Measurements from ENCODE around the gene PCSK1N.
"Not testable (repeated sequence)": the region's sequence is repeated elsewhere in the genome, so short reads cannot be mapped to it uniquely, and the experiment has no call there.

The PCSK1N gene

DNA sequence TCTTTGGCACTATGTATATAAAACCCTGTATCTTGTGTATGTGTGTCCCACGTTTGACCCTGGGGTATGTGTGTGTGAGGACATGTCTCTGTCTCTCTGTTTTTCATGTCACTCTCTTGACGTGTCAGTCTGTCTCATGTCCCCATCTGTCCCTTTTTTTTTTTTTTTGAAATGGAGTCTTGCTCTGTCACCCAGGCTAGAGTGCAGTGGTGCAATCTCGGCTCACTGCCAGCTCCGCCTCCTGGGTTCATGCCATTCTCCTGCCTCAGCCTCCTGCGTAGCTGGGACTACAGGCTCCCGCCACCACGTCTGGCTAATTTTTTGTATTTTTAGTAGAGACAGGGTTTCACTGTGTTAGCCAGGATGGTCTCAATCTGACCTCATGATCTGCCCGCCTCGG lies 16.0 kb downstream of the PCSK1N start:
- not testable (repeated sequence) for DNase-seq

- no peak for DNase-seq
Observed at GRCh38 chrX:48818866-48819265, 16.5 kb downstream of the PCSK1N start.

DNA sequence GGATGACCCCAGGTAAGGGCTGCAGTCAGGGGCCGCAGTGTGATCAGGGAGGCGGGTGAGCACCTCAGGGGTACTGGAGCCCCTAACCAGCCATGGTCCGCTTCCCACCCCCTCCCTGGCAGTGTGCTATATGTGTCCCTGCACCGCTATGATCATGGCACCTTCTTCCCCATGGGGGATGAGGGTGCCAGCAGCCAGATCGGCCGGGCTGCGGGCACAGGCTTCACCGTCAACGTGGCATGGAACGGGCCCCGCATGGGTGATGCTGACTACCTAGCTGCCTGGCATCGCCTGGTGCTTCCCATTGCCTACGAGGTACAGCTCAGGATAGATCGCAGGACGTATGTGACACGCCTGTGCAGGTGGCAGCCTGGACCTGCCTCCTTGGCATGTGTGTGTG lies 17.3 kb downstream of the PCSK1N start:
- no peak for DNase-seq

DNA sequence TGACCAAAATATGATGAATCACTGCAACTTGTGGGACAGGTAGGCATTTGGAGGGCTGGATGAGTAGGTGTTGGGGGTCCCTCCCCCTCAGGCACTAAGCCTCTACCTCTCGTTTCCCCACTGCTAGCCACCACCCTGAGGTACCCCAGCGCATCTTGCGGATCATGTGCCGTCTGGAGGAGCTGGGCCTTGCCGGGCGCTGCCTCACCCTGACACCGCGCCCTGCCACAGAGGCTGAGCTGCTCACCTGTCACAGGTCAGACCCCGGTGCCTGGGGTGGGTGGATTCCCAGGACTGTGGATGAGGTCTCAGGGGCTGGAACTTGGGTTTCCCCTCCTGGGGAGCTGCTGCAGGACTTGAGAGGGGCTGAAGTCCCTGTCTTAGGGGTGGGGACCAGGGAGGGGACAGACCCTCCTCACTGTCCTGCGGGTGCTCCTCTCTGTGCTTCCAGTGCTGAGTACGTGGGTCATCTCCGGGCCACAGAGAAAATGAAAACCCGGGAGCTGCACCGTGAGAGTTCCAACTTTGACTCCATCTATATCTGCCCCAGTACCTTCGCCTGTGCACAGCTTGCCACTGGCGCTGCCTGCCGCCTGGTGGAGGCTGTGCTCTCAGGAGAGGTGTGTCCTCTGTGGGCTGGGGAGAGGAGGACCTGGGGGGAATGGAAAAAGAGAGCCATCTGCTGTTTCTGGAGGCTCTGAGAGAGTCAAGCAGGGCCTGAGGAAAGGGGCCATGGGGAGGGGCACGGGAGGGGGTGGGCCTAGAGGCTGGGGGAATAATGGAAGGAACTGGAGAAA lies 19.2 kb downstream of the PCSK1N start:
- no peak for DNase-seq

DNA sequence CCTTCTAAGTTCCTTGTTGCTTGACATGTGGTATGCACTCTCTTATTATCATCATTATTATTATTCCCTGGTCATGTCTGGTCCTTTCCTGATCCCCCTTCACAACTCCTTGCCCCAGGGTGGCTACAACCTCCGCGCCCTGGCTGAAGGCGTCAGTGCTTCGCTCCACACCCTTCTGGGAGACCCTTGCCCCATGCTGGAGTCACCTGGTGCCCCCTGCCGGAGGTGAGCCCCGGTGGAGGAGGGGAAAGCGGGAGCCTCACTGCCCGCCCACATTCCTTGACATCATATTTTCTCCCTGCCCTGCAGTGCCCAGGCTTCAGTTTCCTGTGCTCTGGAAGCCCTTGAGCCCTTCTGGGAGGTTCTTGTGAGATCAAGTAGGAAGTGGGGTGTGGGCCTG lies 20.1 kb downstream of the PCSK1N start:
- no peak for DNase-seq

DNA sequence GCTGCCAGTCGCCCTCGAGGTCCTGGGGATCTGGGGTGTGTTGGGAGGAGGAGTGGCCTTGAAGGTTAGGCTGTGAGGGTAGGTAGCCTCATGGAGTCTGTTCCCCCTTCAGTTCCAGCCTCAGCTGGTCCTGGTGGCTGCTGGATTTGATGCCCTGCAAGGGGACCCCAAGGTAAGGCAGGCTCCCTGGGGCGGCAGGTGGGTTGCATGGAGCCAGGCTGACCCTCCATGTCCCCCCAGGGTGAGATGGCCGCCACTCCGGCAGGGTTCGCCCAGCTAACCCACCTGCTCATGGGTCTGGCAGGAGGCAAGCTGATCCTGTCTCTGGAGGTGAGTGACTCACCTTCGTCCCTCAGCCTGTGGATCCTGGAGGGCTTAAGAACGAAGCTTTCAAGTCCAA lies 20.7 kb downstream of the PCSK1N start:
- no peak for DNase-seq

DNA sequence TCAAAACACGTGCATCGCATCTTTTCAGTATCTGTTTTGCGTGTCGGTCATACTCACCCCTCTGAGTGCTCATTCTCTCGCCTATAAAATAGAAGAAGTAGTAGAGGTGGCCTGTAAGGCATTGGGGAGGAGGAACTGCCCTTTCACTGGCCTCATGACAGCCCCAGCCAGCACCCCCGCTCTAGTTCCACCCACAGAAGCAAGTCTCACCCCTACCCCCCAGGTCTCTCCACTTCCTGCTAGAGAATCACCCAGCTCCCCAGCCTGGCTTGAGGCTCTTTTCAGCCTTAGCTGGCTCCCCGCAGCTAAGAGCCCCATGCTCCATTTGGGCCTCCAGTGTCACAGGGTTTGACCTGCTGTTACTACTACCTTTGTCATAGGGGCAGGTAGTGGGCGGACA lies 21.8 kb downstream of the PCSK1N start:
- DNase-seq = no peak

- DNase-seq = no peak
Observed at GRCh38 chrX:48806081-48806480, 29.3 kb downstream of the PCSK1N start.

DNA sequence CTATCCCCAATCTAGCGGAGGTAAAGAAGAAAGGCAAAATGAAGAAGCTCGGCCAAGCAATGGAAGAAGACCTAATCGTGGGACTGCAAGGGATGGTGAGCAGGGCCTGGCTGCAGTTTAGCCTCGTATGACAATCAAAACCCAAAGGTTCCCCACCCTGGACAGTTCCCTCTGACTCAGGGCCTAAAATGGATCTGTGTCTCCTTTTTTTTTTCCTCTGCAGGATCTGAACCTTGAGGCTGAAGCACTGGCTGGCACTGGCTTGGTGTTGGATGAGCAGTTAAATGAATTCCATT lies 32.6 kb downstream of the PCSK1N start:
- no peak for DNase-seq

- peak; percentile 89 for DNase-seq
Observed at GRCh38 chrX:48802089-48802904, 33.1 kb downstream of the PCSK1N start.

GRCh38 chrX:48801280-48802088 lies 33.9 kb downstream of the PCSK1N start, which contains the start of gene HDAC6:
HDAC6 (plus strand) TSS chrX:48802067; CDS start chrX:48802693, 626 bp downstream.
- peak; percentile 98 for DNase-seq

GRCh38 chrX:48800574-48801279 lies 34.7 kb downstream of the PCSK1N start:
- no peak for DNase-seq

- no peak for DNase-seq
Observed at GRCh38 chrX:48798318-48798717, 37.1 kb downstream of the PCSK1N start.

DNA sequence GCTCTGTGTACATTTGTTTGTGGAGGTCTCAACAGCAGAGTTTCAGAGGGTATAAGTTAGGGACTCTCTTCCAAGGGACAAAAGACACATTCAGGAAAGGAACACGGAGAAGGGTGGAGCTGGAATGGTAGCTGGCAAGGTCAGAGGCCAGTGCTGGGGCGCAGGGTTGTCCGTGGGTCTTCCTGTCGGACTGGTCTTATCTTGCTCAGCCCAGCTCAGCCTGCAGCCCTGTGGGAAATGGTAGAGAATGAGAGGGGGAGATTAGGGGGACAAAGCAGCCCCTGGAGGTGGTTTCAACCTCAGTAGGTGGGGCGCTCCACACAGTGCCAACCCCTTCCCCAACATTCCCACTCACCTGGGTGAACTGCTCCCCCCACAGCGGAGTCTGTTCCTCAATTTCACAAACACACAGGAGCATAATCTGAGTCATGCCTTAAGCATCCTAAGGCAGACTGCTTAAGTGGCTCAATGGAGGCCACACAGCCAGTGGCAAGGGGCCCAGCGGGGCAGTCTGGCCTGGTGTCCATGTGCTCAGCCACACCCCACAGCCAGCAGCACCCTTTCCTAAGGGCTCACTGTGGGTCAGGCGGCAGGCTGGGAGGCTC lies 40.4 kb downstream of the PCSK1N start:
- DNase-seq = no peak

GRCh38 chrX:48794340-48794910 lies 41.0 kb downstream of the PCSK1N start:
- no peak for DNase-seq

- DNase-seq = no peak
Observed at GRCh38 chrX:48793935-48794334, 41.5 kb downstream of the PCSK1N start.

DNA sequence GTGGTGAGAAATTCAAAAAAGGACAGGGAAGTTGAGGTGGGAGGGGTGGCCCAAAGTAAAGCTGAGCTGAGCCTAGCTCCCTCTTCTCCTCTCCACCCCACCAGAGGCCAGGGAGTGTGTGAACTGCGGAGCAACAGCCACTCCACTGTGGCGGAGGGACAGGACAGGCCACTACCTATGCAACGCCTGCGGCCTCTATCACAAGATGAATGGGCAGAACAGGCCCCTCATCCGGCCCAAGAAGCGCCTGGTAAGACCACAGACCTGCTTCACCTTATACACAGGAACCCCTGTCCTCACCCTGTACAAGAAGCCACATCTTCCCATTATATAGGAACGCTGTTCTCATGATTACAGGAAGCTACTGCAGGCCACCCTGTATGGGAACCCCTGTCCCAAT lies 43.2 kb downstream of the PCSK1N start:
- no peak for DNase-seq

DNA sequence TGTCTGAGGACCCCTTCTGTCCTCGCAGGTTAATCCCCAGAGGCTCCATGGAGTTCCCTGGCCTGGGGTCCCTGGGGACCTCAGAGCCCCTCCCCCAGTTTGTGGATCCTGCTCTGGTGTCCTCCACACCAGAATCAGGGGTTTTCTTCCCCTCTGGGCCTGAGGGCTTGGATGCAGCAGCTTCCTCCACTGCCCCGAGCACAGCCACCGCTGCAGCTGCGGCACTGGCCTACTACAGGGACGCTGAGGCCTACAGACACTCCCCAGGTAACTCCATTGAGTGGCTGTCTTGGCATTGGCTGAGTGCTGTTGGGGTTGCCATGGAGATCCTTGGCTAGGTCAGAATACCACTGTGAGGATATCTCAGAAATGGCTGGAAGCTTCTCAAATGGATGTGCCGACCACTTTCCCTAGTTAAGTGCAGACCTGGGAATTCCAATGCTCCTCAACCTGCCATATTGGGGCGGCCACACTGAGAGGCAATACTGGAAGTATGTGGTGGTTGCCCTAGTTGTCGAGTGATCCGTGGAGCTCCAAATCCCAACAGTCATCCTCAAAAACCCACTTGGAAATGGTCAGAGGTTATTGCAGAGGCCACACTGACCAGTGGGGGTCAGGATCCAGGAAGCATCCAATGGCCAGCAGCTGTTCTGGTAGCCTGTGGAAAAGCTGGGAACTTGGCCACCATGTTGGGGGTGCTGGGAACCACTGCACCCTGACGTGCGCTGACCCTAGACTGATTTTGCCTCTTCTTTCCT lies 44.2 kb downstream of the PCSK1N start:
- no peak for DNase-seq

- DNase-seq = no peak
Observed at GRCh38 chrX:48790477-48790876, 44.9 kb downstream of the PCSK1N start.

DNA sequence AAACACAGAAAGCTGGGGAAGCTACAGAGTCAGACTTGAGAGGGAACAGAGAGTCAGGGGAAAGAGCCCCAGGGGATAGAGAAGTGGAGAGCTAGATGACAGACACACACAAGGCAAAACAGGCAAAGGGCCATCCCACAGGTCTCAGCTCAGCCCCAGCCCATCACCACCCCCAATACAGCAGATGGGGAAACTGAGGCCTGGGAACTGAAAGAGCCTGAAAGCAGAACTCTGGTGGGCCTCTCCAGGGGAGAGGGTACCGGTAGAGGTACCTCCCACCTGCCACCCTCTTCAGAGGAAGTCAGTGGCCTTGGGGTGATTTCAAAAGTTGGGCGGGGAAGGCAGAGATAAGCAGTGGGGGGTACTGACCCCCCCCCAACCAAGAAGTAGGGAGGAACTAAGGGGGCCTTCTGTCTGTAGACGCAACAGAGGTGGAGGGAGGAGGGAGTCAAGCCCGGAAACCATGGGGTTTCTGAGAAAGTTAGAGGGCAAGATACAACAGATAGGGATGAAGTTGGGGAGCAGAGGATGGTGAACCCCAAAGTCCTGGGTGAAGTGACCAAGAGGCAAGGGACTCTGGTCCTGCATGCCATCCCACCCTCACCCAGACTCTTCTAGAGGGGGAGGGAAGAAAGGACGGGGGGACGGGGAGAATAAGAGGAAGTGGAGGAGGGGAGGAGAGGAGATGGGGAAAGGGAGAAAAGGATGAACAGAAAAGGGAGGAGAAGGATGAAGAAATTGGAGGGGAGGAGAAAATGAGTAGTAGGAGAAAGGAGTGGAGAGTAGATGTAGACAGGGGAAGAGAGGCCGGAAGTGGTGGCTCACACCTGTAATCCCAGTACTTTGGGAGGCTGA lies 45.8 kb downstream of the PCSK1N start:
- no peak for DNase-seq

Data from right hindlimb (tissue), 1 donor.